ENCODE measurements around the gene PITHD1.

- TF ChIP-seq POLR2A (IDR thresholded peaks at IDR 0.05; ENCODE audit: low read depth, low read length): no peak
- TF ChIP-seq POLR2AphosphoS5 (IDR thresholded peaks at IDR 0.05; ENCODE audit: low read depth, low read length): no peak
- no peak for TF ChIP-seq TAF1 (IDR thresholded peaks at IDR 0.05; ENCODE audit: borderline replicate concordance, low read depth, low read length)
Observed at GRCh38 chr1:23793861-23794731, 15.9 kb downstream of the PITHD1 start.
